SK-N-SH treated with all-trans-retinoic acid at 6 μM for 48 hours (cell line): ENCODE data around the gene ZMYND8.

Experiments used
- ESRRG ChIP-seq: fragments of 250-450 bp; sonication (Bioruptor Pico); IDR thresholded peaks from 2 replicates; pipeline ENCODE4 v1.6.1; 2021; ENCODE audit warnings: mild to moderate bottlenecking
- TCF4 ChIP-seq: fragments of 250-450 bp; sonication (Bioruptor Pico); IDR thresholded peaks from 2 replicates; pipeline ENCODE4 v1.8.0; 2021; ENCODE audit warnings: mild to moderate bottlenecking, moderate library complexity, borderline replicate concordance
- ZNF70 ChIP-seq: fragments of 450-650 bp; formaldehyde crosslinking; IDR thresholded peaks from 2 replicates; pipeline ENCODE4 v1.5.0; 2020; ENCODE audit warnings: mild to moderate bottlenecking, moderate library complexity
- ZNF8 ChIP-seq: fragments of 450-650 bp; formaldehyde crosslinking; IDR thresholded peaks from 2 replicates; pipeline ENCODE4 v1.5.0; 2020; ENCODE audit warnings: mild to moderate bottlenecking, moderate library complexity
- TF ChIP-seq, protein P1 (sequence below): fragments of 250-450 bp; sonication (Bioruptor Pico); IDR thresholded peaks from 2 replicates; pipeline ENCODE4 v1.8.0; 2020; ENCODE audit warnings: mild to moderate bottlenecking, moderate library complexity, borderline replicate concordance
- TF ChIP-seq, protein P2 (sequence below): fragments of 250-450 bp; sonication (Bioruptor Pico); IDR thresholded peaks from 2 replicates; pipeline ENCODE4 v1.8.0; 2021; ENCODE audit warnings: low read depth, mild to moderate bottlenecking, moderate library complexity, borderline replicate concordance
- TF ChIP-seq, protein P3 (sequence below): fragments of 250-450 bp; sonication (Bioruptor Pico); IDR thresholded peaks from 2 replicates; pipeline ENCODE4 v1.5.1; 2021; ENCODE audit warnings: mild to moderate bottlenecking, moderate library complexity

DNA sequence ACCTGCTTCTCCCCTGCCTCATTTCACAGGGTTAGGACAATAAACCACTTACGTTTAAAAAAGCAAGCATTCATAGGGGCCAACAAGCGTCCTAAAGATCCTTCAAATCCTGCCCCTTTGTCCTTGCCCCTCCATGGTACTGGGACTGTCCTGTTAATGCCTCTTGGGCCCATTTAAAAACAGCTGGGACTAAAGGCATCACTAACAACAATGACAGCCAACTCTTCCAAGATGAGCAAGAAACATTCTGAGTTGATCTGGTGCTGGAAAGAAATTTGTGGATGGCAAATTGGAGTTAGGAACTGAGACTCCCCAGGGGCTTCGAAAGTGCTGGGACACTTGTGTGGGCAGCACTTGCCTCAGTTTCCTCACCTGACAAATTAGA lies 93.4 kb downstream of the ZMYND8 start:
- TF ChIP-seq ESRRG (no peak), ZNF8 (CRISPR knock-in tag) (no peak), TCF4 (CRISPR knock-in tag) (no peak), ZNF70 (no peak)
- TF ChIP-seq, protein P1, sequence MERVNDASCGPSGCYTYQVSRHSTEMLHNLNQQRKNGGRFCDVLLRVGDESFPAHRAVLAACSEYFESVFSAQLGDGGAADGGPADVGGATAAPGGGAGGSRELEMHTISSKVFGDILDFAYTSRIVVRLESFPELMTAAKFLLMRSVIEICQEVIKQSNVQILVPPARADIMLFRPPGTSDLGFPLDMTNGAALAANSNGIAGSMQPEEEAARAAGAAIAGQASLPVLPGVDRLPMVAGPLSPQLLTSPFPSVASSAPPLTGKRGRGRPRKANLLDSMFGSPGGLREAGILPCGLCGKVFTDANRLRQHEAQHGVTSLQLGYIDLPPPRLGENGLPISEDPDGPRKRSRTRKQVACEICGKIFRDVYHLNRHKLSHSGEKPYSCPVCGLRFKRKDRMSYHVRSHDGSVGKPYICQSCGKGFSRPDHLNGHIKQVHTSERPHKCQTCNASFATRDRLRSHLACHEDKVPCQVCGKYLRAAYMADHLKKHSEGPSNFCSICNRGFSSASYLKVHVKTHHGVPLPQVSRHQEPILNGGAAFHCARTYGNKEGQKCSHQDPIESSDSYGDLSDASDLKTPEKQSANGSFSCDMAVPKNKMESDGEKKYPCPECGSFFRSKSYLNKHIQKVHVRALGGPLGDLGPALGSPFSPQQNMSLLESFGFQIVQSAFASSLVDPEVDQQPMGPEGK (CRISPR knock-in tag) = no peak
- TF ChIP-seq, protein P2, sequence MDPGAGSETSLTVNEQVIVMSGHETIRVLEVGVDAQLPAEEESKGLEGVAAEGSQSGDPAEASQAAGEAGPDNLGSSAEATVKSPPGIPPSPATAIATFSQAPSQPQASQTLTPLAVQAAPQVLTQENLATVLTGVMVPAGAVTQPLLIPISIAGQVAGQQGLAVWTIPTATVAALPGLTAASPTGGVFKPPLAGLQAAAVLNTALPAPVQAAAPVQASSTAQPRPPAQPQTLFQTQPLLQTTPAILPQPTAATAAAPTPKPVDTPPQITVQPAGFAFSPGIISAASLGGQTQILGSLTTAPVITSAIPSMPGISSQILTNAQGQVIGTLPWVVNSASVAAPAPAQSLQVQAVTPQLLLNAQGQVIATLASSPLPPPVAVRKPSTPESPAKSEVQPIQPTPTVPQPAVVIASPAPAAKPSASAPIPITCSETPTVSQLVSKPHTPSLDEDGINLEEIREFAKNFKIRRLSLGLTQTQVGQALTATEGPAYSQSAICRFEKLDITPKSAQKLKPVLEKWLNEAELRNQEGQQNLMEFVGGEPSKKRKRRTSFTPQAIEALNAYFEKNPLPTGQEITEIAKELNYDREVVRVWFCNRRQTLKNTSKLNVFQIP (CRISPR knock-in tag) = no peak
- TF ChIP-seq, protein P3, sequence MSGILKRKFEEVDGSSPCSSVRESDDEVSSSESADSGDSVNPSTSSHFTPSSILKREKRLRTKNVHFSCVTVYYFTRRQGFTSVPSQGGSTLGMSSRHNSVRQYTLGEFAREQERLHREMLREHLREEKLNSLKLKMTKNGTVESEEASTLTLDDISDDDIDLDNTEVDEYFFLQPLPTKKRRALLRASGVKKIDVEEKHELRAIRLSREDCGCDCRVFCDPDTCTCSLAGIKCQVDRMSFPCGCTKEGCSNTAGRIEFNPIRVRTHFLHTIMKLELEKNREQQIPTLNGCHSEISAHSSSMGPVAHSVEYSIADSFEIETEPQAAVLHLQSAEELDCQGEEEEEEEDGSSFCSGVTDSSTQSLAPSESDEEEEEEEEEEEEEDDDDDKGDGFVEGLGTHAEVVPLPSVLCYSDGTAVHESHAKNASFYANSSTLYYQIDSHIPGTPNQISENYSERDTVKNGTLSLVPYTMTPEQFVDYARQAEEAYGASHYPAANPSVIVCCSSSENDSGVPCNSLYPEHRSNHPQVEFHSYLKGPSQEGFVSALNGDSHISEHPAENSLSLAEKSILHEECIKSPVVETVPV (CRISPR knock-in tag) = no peak
